A673 (cell line): ENCODE data around the gene TRPM1. TPM values are rescaled to one million over a fixed set of nuclear protein-coding genes. Genes with fewer than 3 reads are reported as not detected.

ENCODE experiments used
- BruUV-seq: library from RNA; stranded (reverse); fragments of 400-500 nt; replicated peaks from 2 replicates; lab custom pipeline; 2021; lab: Mats Ljungman, UMichigan
- CTCF ChIA-PET: fragments of 300-600 bp; sonication (Branson Sonifier 250); formaldehyde crosslinking; loops from one replicate; lab custom pipeline; 2022; ENCODE audit warnings: antibody characterized with exemption; lab: Charles Lee
- POLR2A ChIA-PET: fragments of 300-600 bp; sonication (Branson Sonifier 250); formaldehyde crosslinking; loops from one replicate; lab custom pipeline; 2022; ENCODE audit warnings: antibody characterized with exemption; ENCODE audit not compliant: low non-redundant PET; lab: Charles Lee
- DNase-seq: peaks from one replicate; pipeline ENCODE4 v3.0.0-alpha.2; 2015; ENCODE audit warnings: low spot score
- H3K27ac ChIP-seq: fragments of 200-600 bp; sonication (generic); 2 replicates; pipeline ENCODE4 v1.5.1; 2016; ENCODE audit warnings: mixed run types, low read depth, mild to moderate bottlenecking, mixed read lengths, antibody characterized with exemption, low read length; ENCODE audit not compliant: poor library complexity, severe bottlenecking
- H3K27me3 ChIP-seq: fragments of 200-600 bp; sonication (generic); replicated peaks from 2 replicates; pipeline ENCODE4 v1.6.1; 2017; ENCODE audit warnings: mixed run types, low read depth, mild to moderate bottlenecking, mixed read lengths, antibody characterized with exemption, low read length; ENCODE audit not compliant: insufficient read depth, poor library complexity
- H3K36me3 ChIP-seq: fragments of 200-600 bp; sonication (generic); 2 replicates; pipeline ENCODE4 v1.6.1; 2016; ENCODE audit warnings: mixed run types, mild to moderate bottlenecking, mixed read lengths, antibody characterized with exemption, low read length; ENCODE audit not compliant: insufficient read depth, poor library complexity, severe bottlenecking
- H3K4me1 ChIP-seq: fragments of 200-600 bp; sonication (generic); 2 replicates; pipeline ENCODE4 v1.6.1; 2017; ENCODE audit warnings: mixed run types, mild to moderate bottlenecking, mixed read lengths, antibody characterized with exemption, low read length; ENCODE audit not compliant: insufficient read depth, poor library complexity, severe bottlenecking
- H3K4me3 ChIP-seq: fragments of 200-600 bp; sonication (generic); 2 replicates; pipeline ENCODE4 v1.5.1; 2016; ENCODE audit warnings: low read depth, mixed run types, mild to moderate bottlenecking, mixed read lengths, low read length; ENCODE audit not compliant: poor library complexity, severe bottlenecking
- H3K9me3 ChIP-seq: fragments of 200-600 bp; sonication (generic); 2 replicates; pipeline ENCODE4 v1.6.1; 2016; ENCODE audit warnings: mixed run types, low read depth, mild to moderate bottlenecking, mixed read lengths, antibody characterized with exemption, low read length; ENCODE audit not compliant: poor library complexity, severe bottlenecking
- CTCF ChIP-seq: fragments of 300-800, 200-600 bp; sonication (generic); conservative IDR thresholded peaks from 2 replicates; pipeline ENCODE4 v1.5.1; 2017; ENCODE audit warnings: low read depth, mild to moderate bottlenecking, antibody characterized with exemption, low read length, moderate library complexity, mixed read lengths
- EZH2 ChIP-seq: fragments of 200-600 bp; sonication (generic); IDR thresholded peaks from 2 replicates; pipeline ENCODE4 v1.6.1; 2017; ENCODE audit warnings: borderline replicate concordance, low read depth, mild to moderate bottlenecking, mixed read lengths, antibody characterized with exemption, low read length; ENCODE audit not compliant: poor library complexity, severe bottlenecking
- intact Hi-C: fragments of 100-400 bp; cut with micrococcal nuclease; formaldehyde crosslinking; loops from one replicate; pipeline ENCODE4 v1.10.0; 2022; ENCODE audit not compliant: unreplicated experiment
- total RNA-seq: library from RNA; stranded (reverse); gene quantifications from 2 replicates; pipeline ENCODE4 v1.2.3, GENCODE V29; 2021

The TRPM1 gene
- total RNA-seq, 1 experiment from 2014 or later: not detected

- intact Hi-C loops: no loop called here
- Histone ChIP-seq H3K27me3 (no peaks in the 10 kb centered on the region), H3K4me1 (no peaks in the 10 kb centered on the region), H3K36me3 (no peaks in the 10 kb centered on the region), H3K4me3 (no peak overlapping the region), H3K9me3 (no peaks in the 10 kb centered on the region), H3K27ac (no peak overlapping the region)
- TF ChIP-seq CTCF: no peak
- no peak for TF ChIP-seq EZH2
- DNase-seq: no peak
- ChIA-PET POLR2A (no interaction called here), CTCF (no interaction called here)
- no TSS peak for BruUV-seq
Measured at GRCh38 chr15:31149088-31149505, 47.6 kb upstream of the TRPM1 start.

GRCh38 chr15:31148297-31149087, 47.0 kb upstream of the TRPM1 start:
- H3K4me1 ChIP-seq: no peaks in the 10 kb centered on the region
- H3K27me3 ChIP-seq: no peaks in the 10 kb centered on the region
- H3K36me3 ChIP-seq: no peaks in the 10 kb centered on the region
- ChIA-PET POLR2A (no interaction called here), CTCF (no interaction called here)
- intact Hi-C loops: no loop called here
- H3K27ac ChIP-seq: no peak overlapping the region
- TF ChIP-seq CTCF (no peak), EZH2 (no peak)
- H3K4me3 ChIP-seq: no peak overlapping the region
- BruUV-seq: no TSS peak
- no peak for DNase-seq
- no peaks in the 10 kb centered on the region for H3K9me3 ChIP-seq

GRCh38 chr15:31147944-31148296, 46.4 kb upstream of the TRPM1 start:
- intact Hi-C loops: no loop called here
- no peak overlapping the region for H3K4me3 ChIP-seq
- H3K36me3 ChIP-seq: no peaks in the 10 kb centered on the region
- H3K9me3 ChIP-seq: no peaks in the 10 kb centered on the region
- H3K27me3 ChIP-seq: no peaks in the 10 kb centered on the region
- BruUV-seq: no TSS peak
- H3K27ac ChIP-seq: no peak overlapping the region
- DNase-seq: no peak
- no peaks in the 10 kb centered on the region for H3K4me1 ChIP-seq
- TF ChIP-seq EZH2: no peak
- TF ChIP-seq CTCF: no peak
- CTCF ChIA-PET: no interaction called here
- POLR2A ChIA-PET: no interaction called here
